Hepatocyte (in vitro differentiated cells): ENCODE measurements around the gene ARHGAP15. TPM values are rescaled to one million over a fixed set of nuclear protein-coding genes. Genes with fewer than 3 reads are reported as not detected.

Experiments
- DNase-seq: peaks from one replicate; pipeline ENCODE4 v3.0.0-alpha.2; 2016; ENCODE audit warnings: low spot score
- H2AFZ ChIP-seq: fragments of 200-600 bp; sonication (generic); 2 replicates; pipeline ENCODE4 v1.6.0; 2016; ENCODE audit warnings: antibody characterized with exemption, mild to moderate bottlenecking
- H3K27ac ChIP-seq: fragments of 200-600 bp; sonication (generic); 2 replicates; pipeline ENCODE4 v1.5.1; 2016; ENCODE audit warnings: mild to moderate bottlenecking
- H3K27me3 ChIP-seq: fragments of 200-600 bp; sonication (generic); 2 replicates; pipeline ENCODE4 v1.6.1; 2016
- H3K36me3 ChIP-seq: fragments of 200-600 bp; sonication (generic); replicated peaks from 2 replicates; pipeline ENCODE4 v1.5.1; 2016; ENCODE audit warnings: low read depth; ENCODE audit not compliant: insufficient read depth
- H3K4me1 ChIP-seq: fragments of 200-600 bp; sonication (generic); 2 replicates; pipeline ENCODE4 v1.5.1; 2016; ENCODE audit warnings: mild to moderate bottlenecking, moderate library complexity; ENCODE audit not compliant: insufficient read depth
- H3K4me2 ChIP-seq: fragments of 200-600 bp; sonication (generic); 2 replicates; pipeline ENCODE4 v1.6.0; 2016
- H3K4me3 ChIP-seq: fragments of 200-600 bp; sonication (generic); 2 replicates; pipeline ENCODE4 v1.5.1; 2016; ENCODE audit warnings: mild to moderate bottlenecking
- H3K79me2 ChIP-seq: fragments of 200-600 bp; sonication (generic); 2 replicates; pipeline ENCODE4 v1.6.0; 2017; ENCODE audit warnings: mild to moderate bottlenecking
- H3K9me2 ChIP-seq: fragments of 200-600 bp; sonication (generic); replicated peaks from 2 replicates; pipeline ENCODE4 v1.6.0; 2017; ENCODE audit warnings: mild to moderate bottlenecking; ENCODE audit not compliant: insufficient read depth
- H3K9me3 ChIP-seq: fragments of 200-600 bp; sonication (generic); 2 replicates; pipeline ENCODE4 v1.5.1; 2016; ENCODE audit warnings: low read depth, mild to moderate bottlenecking
- H4K20me1 ChIP-seq: fragments of 200-600 bp; sonication (generic); 2 replicates; pipeline ENCODE4 v1.6.0; 2016; ENCODE audit warnings: mild to moderate bottlenecking; ENCODE audit not compliant: insufficient read depth, poor library complexity, severe bottlenecking
- CTCF ChIP-seq: fragments of 200-600 bp; sonication (generic); IDR thresholded peaks from 2 replicates; pipeline ENCODE4 v1.5.1; 2016; ENCODE audit warnings: antibody characterized with exemption, mild to moderate bottlenecking; ENCODE audit not compliant: poor library complexity
- EZH2 ChIP-seq: fragments of 200-600 bp; sonication (generic); IDR thresholded peaks from 2 replicates; pipeline ENCODE4 v1.6.1; 2016; ENCODE audit warnings: antibody characterized with exemption, mild to moderate bottlenecking, borderline replicate concordance
- EZH2phosphoT487 ChIP-seq: fragments of 200-600 bp; sonication (generic); IDR thresholded peaks from one replicate; pipeline ENCODE4 v1.6.1; 2018; ENCODE audit warnings: antibody characterized with exemption, mild to moderate bottlenecking, low read depth, moderate library complexity; ENCODE audit not compliant: unreplicated experiment, severe bottlenecking
- WGBS: methylation state at CpG from one replicate; pipeline ENCODE4 v1.1.6; 2016; ENCODE audit warnings: low lambda C conversion rate; ENCODE audit errors: missing lambda C conversion rate; 5-methylcytosine and 5-hydroxymethylcytosine counted together
- polyA plus RNA-seq: library from polyadenylated mRNA; unstranded; fragments of >200 nt; fragmentation: Nextera tagmentation; extraction: Ambion mirVana; gene quantifications from 2 replicates; pipeline ENCODE4 v1.2.1, GENCODE V29; 2016
- total RNA-seq: library from RNA; depleted of rRNA; stranded (reverse); fragments of >200 nt; gene quantifications from 2 replicates; pipeline ENCODE4 v1.2.3, GENCODE V29; 2014

ARHGAP15 gene
- total and polyA plus RNA-seq, 2 experiments from 2014 or later: 0.17 TPM; not detected in 1

GRCh38 chr2:143603846-143604565 is 474.8 kb downstream of the ARHGAP15 start:
- Histone ChIP-seq H3K4me3 (no peak overlapping the region), H3K4me2 (peak overlapping the region; percentile 31), H4K20me1 (no peaks in the 10 kb centered on the region), H3K36me3 (no peaks in the 10 kb centered on the region), H3K27ac (no peak overlapping the region), H3K9me2 (no peaks in the 10 kb centered on the region), H3K4me1 (peaks cover 23% of the 10 kb centered on the region), H2AFZ (no peak overlapping the region), H3K9me3 (no peaks in the 10 kb centered on the region), H3K79me2 (no peaks in the 10 kb centered on the region), H3K27me3 (no peaks in the 10 kb centered on the region)
- DNase-seq: no peak
- TF ChIP-seq EZH2: no peak
- TF ChIP-seq EZH2phosphoT487: no peak
- no peak for TF ChIP-seq CTCF
- WGBS: 62% methylated on average over 4 of the region's 4 CpGs

- no peak overlapping the region for H2AFZ ChIP-seq
- no peak for DNase-seq
Measured at GRCh38 chr2:143604566-143604959, 475.3 kb downstream of the ARHGAP15 start.

GRCh38 chr2:143607231-143608062 is 478.2 kb downstream of the ARHGAP15 start:
- no peaks in the 10 kb centered on the region for H3K27me3 ChIP-seq
- H3K79me2 ChIP-seq: no peaks in the 10 kb centered on the region
- no peaks in the 10 kb centered on the region for H3K9me3 ChIP-seq
- peak overlapping the region; percentile 42 for H2AFZ ChIP-seq
- no peaks in the 10 kb centered on the region for H3K9me2 ChIP-seq
- peak overlapping the region; percentile 58 for H3K4me2 ChIP-seq
- H3K4me1 ChIP-seq: peaks cover 23% of the 10 kb centered on the region
- H4K20me1 ChIP-seq: no peaks in the 10 kb centered on the region
- H3K27ac ChIP-seq: peak overlapping the region; percentile 5
- no peak for DNase-seq
- H3K4me3 ChIP-seq: no peak overlapping the region
- no peak for TF ChIP-seq EZH2phosphoT487
- no peak for TF ChIP-seq CTCF
- TF ChIP-seq EZH2: no peak
- H3K36me3 ChIP-seq: no peaks in the 10 kb centered on the region
- 37% methylated on average over 5 of the region's 5 CpGs for WGBS

More at GRCh38 chr2:143604566-143604959, 475.3 kb downstream of the ARHGAP15 start:
- H3K79me2 ChIP-seq: no peaks in the 10 kb centered on the region
- H3K4me1 ChIP-seq: peaks cover 23% of the 10 kb centered on the region
- TF ChIP-seq EZH2 (no peak), EZH2phosphoT487 (no peak), CTCF (no peak)
- 90% methylated on average over 5 of the region's 5 CpGs for WGBS
- no peaks in the 10 kb centered on the region for H3K9me2 ChIP-seq
- no peaks in the 10 kb centered on the region for H3K27me3 ChIP-seq
- no peaks in the 10 kb centered on the region for H4K20me1 ChIP-seq
- H3K4me3 ChIP-seq: no peak overlapping the region
- no peaks in the 10 kb centered on the region for H3K9me3 ChIP-seq
- H3K36me3 ChIP-seq: no peaks in the 10 kb centered on the region
- H3K27ac ChIP-seq: no peak overlapping the region
- H3K4me2 ChIP-seq: peak overlapping the region; percentile 31
